Body of pancreas (tissue), 4 donors: Measurements from ENCODE around the gene NEB. TPM values are rescaled to one million over a fixed set of nuclear protein-coding genes. Genes with fewer than 3 reads are reported as not detected.

Source experiments
- ATAC-seq: fragments of 150-250 bp; one replicate; pipeline ENCODE4 v1.9.1; 2016
- DNase-seq, 4 donors: peaks; one replicate each; pipeline ENCODE4 v3.0.0-alpha.2; 2019
- H3K27ac ChIP-seq, 4 donors: fragments of 200-600 bp; sonication (generic); 1 replicate in 3 of 4; 2 replicates in 1 of 4; pipeline versions ENCODE4 v1.5.1 to v1.6.1; 2016 to 2019; ENCODE audit warnings: mild to moderate bottlenecking in 1 of 4, mixed read lengths in 1 of 4, moderate library complexity in 1 of 4
- H3K27me3 ChIP-seq, 2 donors: fragments of 200-600 bp; sonication (generic); one replicate each; pipeline ENCODE4 v1.6.0; 2016; ENCODE audit warnings: mild to moderate bottlenecking in 1 of 2
- H3K36me3 ChIP-seq, 2 donors: fragments of 200-600 bp; sonication (generic); replicated peaks in 1 of 2; 2 replicates each; pipeline ENCODE4 v1.5.1; 2016; ENCODE audit warnings: low read depth in 2 of 2; ENCODE audit not compliant: insufficient read depth in 1 of 2
- H3K4me1 ChIP-seq: fragments of 200-600 bp; sonication (generic); one replicate; pipeline ENCODE4 v1.6.0; 2016
- H3K4me3 ChIP-seq, 2 donors: fragments of 200-600 bp; sonication (generic); 1 replicate in 1 of 2; 2 replicates in 1 of 2; pipeline ENCODE4 v1.5.1; 2016 to 2019
- H3K9me3 ChIP-seq, 3 donors: fragments of 200-600 bp; sonication (generic); 1 replicate in 2 of 3; 2 replicates in 1 of 3; pipeline ENCODE4 v1.5.1; 2016
- POLR2A ChIP-seq, 3 donors: fragments of 450-650 bp; IDR thresholded peaks; one replicate each; pipeline ENCODE4 v1.6.1; 2016; ENCODE audit warnings: antibody characterized with exemption in 3 of 3, mild to moderate bottlenecking in 2 of 3
- WGBS, 2 donors: methylation state at CpG; one replicate each; pipeline ENCODE4 v1.1.5; 2017; 5-methylcytosine and 5-hydroxymethylcytosine counted together
- intact Hi-C: fragments of 100-400 bp; cut with DNase I; formaldehyde crosslinking; loops from one replicate; pipeline ENCODE4 v1.15.1; 2023
- total RNA-seq, 2 donors: library from RNA; depleted of rRNA; stranded (reverse); fragments of >200 nt; gene quantifications; one replicate each; pipeline ENCODE4 v1.1.0, GENCODE V29; 2016
- TF ChIP-seq, protein P1 (sequence below), 7 experiments: fragments of 450-650 bp in 4 of 7; fragments of 200-600 bp in 3 of 7; sonication (generic) in 3 of 7; IDR thresholded peaks; one replicate each; pipeline ENCODE4 v1.5.1; 2016 to 2019; ENCODE audit warnings: antibody characterized with exemption in 7 of 7

NEB gene
- total RNA-seq, 2 donors from 2014 or later, result 2.3 to 3.9 TPM

GRCh38 chr2:151781642-151782041 is 47.4 kb upstream of the NEB start:
- no peak overlapping the region for H3K27ac ChIP-seq
- 86 to 96% methylated on average over 4 of the region's 4 CpGs for WGBS, 2 donors
- TF ChIP-seq, protein P1, sequence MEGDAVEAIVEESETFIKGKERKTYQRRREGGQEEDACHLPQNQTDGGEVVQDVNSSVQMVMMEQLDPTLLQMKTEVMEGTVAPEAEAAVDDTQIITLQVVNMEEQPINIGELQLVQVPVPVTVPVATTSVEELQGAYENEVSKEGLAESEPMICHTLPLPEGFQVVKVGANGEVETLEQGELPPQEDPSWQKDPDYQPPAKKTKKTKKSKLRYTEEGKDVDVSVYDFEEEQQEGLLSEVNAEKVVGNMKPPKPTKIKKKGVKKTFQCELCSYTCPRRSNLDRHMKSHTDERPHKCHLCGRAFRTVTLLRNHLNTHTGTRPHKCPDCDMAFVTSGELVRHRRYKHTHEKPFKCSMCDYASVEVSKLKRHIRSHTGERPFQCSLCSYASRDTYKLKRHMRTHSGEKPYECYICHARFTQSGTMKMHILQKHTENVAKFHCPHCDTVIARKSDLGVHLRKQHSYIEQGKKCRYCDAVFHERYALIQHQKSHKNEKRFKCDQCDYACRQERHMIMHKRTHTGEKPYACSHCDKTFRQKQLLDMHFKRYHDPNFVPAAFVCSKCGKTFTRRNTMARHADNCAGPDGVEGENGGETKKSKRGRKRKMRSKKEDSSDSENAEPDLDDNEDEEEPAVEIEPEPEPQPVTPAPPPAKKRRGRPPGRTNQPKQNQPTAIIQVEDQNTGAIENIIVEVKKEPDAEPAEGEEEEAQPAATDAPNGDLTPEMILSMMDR (IDR thresholded peaks at IDR 0.05), result no peak
- no peak for TF ChIP-seq POLR2A (IDR thresholded peaks at IDR 0.05)
- H3K36me3 ChIP-seq, result peaks cover 5 to 6% of the 10 kb centered on the region in 2 donors
- no peaks in the 10 kb centered on the region for H3K27me3 ChIP-seq
- no peaks in the 10 kb centered on the region for H3K9me3 ChIP-seq
- no peaks in the 10 kb centered on the region for H3K4me1 ChIP-seq
- ATAC-seq, result no peak
- no peak for DNase-seq
- no peak overlapping the region for H3K4me3 ChIP-seq
- intact Hi-C loops, result no loop called here

GRCh38 chr2:151780938-151781337 is 46.7 kb upstream of the NEB start:
- Histone ChIP-seq H3K4me1 (no peaks in the 10 kb centered on the region), H3K36me3 (peaks cover 5 to 6% of the 10 kb centered on the region in 2 donors)
- TF ChIP-seq, protein P1 (IDR thresholded peaks at IDR 0.05), result no peak
- TF ChIP-seq POLR2A (IDR thresholded peaks at IDR 0.05), result no peak

GRCh38 chr2:151777935-151778334 is 43.7 kb upstream of the NEB start:
- Histone ChIP-seq H3K4me1 (no peaks in the 10 kb centered on the region), H3K36me3 (no peaks in the 10 kb centered on the region), H3K9me3 (no peaks in the 10 kb centered on the region), H3K4me3 (no peak overlapping the region), H3K27me3 (no peaks in the 10 kb centered on the region), H3K27ac (no peak overlapping the region)
- intact Hi-C loops, result no loop called here
- 82 to 83% methylated on average over 2 of the region's 2 CpGs for WGBS, 2 donors
- no peak for ATAC-seq
- TF ChIP-seq POLR2A (IDR thresholded peaks at IDR 0.05), result no peak
- TF ChIP-seq, protein P1 (IDR thresholded peaks at IDR 0.05), result no peak
- no peak for DNase-seq

More at GRCh38 chr2:151780938-151781337, 46.7 kb upstream of the NEB start:
- DNase-seq, result no peak
- no peaks in the 10 kb centered on the region for H3K9me3 ChIP-seq
- H3K27me3 ChIP-seq, result no peaks in the 10 kb centered on the region
- no peak overlapping the region for H3K4me3 ChIP-seq
- intact Hi-C loops, result no loop called here
- H3K27ac ChIP-seq, result no peak overlapping the region
- no peak for ATAC-seq

DNA sequence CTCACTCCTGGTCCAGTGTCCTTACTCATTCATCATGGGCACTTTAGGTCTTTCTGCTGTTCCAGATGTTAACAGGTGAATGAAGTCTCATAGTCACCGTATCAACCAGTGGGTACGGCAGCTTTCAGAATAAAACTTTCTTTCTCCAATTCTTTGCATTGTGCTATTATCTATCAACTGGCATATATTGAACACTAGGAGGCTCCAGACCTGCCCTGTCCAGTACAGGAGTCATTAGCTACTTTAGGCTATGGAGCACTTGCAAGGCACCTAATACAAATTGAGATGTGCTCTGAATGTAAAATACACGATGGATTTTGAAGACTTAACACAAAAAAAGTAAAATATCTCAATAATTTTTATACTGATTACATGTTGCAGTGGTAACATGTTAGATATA is 43.2 kb upstream of the NEB start:
- TF ChIP-seq, protein P1 (IDR thresholded peaks at IDR 0.05), result no peak
- no peak for TF ChIP-seq POLR2A (IDR thresholded peaks at IDR 0.05)
- H3K4me3 ChIP-seq, result no peak overlapping the region
- intact Hi-C loops, result no loop called here
- H3K27me3 ChIP-seq, result no peaks in the 10 kb centered on the region
- WGBS, 2 donors, result 97 to 99% methylated on average over 3 of the region's 3 CpGs
- H3K36me3 ChIP-seq, result no peaks in the 10 kb centered on the region
- DNase-seq (no peak), ATAC-seq (no peak)
- H3K27ac ChIP-seq, result no peak overlapping the region
- H3K4me1 ChIP-seq, result no peaks in the 10 kb centered on the region
- H3K9me3 ChIP-seq, result no peaks in the 10 kb centered on the region

DNA sequence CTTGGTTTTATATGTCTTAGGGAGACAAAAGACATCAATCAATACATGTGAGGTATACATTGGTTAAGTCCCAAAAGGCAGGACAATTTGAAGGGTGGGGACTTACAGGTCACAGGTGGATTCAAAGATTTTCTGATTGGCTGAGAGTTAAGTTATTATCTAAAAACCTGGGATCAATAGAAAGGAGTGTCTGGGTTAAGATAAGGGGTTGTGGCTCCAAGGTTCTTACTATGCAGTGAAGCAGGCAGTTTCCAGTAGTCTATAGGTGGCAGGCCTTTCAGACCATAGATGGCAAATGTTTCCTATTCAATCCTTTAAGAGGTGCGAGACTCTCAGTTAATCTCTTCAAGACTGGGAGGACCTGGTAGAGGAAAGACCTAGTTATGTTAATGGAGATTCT is 42.1 kb upstream of the NEB start:
- 94 to 100% methylated on average over 1 of the region's 1 CpG for WGBS, 2 donors
- Histone ChIP-seq H3K4me1 (no peaks in the 10 kb centered on the region), H3K9me3 (no peaks in the 10 kb centered on the region), H3K4me3 (no peak overlapping the region), H3K27ac (no peak overlapping the region), H3K27me3 (no peaks in the 10 kb centered on the region), H3K36me3 (no peaks in the 10 kb centered on the region)
- ATAC-seq (no peak), DNase-seq (no peak)
- intact Hi-C loops, result no loop called here
- TF ChIP-seq POLR2A (IDR thresholded peaks at IDR 0.05), result no peak
- TF ChIP-seq, protein P1 (IDR thresholded peaks at IDR 0.05), result no peak
